ENCODE results near the gene WDFY1.

WDFY1 gene

DNA sequence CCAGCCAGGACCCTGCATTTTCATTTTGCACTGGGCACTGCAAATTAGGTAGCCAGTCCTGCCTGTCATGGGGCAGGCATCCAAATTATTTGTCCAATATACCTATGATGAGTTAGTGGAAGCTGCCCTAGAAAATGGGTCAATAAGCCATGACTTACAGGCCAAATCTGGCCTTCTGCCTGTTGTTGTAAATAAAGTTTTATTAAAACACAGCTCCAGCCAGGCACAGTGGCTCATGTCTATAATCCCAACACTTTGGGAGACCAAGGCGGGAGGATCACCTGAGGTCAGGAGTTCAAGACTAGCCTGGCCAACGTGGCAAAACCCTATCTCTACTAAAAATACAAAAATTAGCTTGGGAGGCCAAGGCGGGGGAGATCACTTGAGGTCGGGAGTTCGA, 116.0 kb downstream of the WDFY1 start:
- no peak for DNase-seq (ENCODE audit: extremely low read depth, low read depth)
- H3K4me3 ChIP-seq (replicated peaks; ENCODE audit: low read depth, low read length) = no peak overlapping the region
- TF ChIP-seq, protein P1, sequence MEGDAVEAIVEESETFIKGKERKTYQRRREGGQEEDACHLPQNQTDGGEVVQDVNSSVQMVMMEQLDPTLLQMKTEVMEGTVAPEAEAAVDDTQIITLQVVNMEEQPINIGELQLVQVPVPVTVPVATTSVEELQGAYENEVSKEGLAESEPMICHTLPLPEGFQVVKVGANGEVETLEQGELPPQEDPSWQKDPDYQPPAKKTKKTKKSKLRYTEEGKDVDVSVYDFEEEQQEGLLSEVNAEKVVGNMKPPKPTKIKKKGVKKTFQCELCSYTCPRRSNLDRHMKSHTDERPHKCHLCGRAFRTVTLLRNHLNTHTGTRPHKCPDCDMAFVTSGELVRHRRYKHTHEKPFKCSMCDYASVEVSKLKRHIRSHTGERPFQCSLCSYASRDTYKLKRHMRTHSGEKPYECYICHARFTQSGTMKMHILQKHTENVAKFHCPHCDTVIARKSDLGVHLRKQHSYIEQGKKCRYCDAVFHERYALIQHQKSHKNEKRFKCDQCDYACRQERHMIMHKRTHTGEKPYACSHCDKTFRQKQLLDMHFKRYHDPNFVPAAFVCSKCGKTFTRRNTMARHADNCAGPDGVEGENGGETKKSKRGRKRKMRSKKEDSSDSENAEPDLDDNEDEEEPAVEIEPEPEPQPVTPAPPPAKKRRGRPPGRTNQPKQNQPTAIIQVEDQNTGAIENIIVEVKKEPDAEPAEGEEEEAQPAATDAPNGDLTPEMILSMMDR (IDR thresholded peaks at IDR 0.05; ENCODE audit: low read depth, low read length, missing control alignments) = no peak

DNA sequence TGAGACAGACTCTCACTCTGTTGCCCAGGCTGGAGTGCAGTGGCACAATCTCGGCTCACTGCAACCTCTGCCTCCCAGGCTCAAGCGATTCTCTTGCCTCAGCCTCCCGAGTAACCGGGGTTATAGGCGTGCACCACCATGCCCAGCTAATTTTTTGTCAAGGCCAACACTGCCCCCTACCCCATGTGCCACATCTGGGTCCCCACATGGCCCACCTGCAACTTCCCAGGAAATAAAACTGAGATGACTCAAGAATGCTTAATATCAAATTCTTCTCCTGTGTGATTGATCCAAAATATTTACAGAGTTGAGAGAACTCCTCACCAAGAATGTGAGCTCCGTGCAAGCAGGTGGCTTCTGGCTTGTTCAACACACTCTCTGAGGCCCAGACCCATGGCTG, 116.8 kb downstream of the WDFY1 start:
- no peak for DNase-seq (ENCODE audit: extremely low read depth, low read depth)
- TF ChIP-seq, protein P1 (IDR thresholded peaks at IDR 0.05; ENCODE audit: low read depth, low read length, missing control alignments) = no peak
- H3K4me3 ChIP-seq (replicated peaks; ENCODE audit: low read depth, low read length) = no peak overlapping the region

DNA sequence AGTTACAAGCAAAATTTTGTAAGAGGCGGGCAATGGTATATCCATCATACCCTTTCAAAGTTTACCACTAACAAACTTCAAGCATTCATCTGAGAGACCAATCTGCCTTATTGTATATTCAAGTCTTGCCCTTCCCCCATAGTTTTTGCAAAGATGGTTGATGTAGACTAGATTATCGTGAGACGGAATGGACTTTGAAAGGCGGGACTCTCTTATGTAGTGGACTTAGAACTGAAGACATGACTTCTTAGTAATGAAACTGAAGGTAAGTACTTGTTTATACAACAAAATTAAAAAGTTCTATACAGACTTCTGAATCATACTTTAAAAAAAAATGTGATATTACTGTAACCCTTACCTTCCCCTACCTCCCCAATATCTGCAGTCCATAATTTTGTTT, 118.1 kb downstream of the WDFY1 start:
- TF ChIP-seq, protein P1 (IDR thresholded peaks at IDR 0.05; ENCODE audit: low read depth, low read length, missing control alignments) = no peak
- no peak overlapping the region for H3K4me3 ChIP-seq (replicated peaks; ENCODE audit: low read depth, low read length)

More for the DNA sequence above, 118.1 kb downstream of the WDFY1 start:
- no peak for DNase-seq (ENCODE audit: extremely low read depth, low read depth)

Measured in HFF-Myc (cell line).